ENCODE results near the gene GRK1. TPM values are rescaled to one million over a fixed set of nuclear protein-coding genes. Genes with fewer than 3 reads are reported as not detected.
A peak's percentile ranks its signal among the peaks of the same experiment; 100 is the strongest.

The GRK1 gene
- total and polyA plus RNA-seq, 2 of the 13 experiments (the other 11 are each of a cell fraction or from before 2014, with no cell fraction given): 0.07 to 0.12 TPM

DNA sequence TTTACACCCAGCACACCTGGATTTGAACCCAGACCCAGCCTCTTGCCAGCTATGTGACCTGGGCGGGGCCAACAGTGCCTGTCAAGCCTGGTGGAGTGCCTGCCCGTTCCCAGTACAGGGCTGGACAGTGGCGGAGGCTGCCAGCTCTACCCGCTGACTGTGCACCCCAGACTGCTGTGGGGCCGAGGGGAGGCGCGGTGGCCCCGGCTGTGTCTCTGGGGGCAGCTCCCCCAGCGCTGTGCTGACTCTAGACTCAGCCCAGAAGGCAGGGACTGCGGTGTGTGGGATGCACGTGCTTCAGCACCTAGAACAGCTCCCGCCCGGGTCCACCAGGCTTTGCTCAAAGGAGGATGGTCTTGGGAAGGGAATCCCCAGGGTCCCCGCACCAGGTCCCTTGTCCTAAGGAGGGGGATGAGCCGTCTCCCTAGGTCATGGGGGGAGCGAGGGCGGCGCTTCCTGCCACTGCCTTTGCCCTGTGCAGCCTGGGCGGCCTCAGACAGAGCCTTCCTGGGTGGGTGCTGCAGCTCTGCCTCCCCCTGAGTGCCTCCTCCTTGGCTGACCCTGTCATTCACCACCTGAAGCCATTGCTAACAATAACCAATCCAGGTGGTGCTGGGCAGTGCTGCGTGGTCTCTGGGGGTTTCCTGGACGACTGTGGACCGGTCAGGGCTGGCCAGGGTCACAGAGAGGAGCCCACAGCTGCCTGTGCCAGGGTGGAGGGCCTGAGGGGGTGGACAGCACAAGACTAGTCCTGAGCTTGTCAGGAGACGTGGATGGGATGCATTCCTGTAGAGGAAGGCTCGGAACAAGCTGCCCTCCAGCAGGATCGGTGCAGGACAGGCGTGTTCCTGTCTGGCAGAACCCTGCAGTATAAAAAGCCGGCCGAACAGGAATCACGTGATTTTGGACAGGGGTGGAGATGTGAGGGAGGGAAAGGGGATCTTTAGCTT is 110.6 kb downstream of the GRK1 start (continued):
- TF ChIP-seq NR0B2 (CRISPR knock-in tag; IDR thresholded peaks at IDR 0.05): peak; percentile 43; the same call in 1 of the 2 replicates
- TF ChIP-seq SETDB1 (CRISPR knock-in tag; IDR thresholded peaks at IDR 0.05; ENCODE audit: borderline replicate concordance): no peak
- no peak for TF ChIP-seq ETV6 (CRISPR knock-in tag; conservative IDR thresholded peaks at IDR 0.05)
- TF ChIP-seq, protein P1, sequence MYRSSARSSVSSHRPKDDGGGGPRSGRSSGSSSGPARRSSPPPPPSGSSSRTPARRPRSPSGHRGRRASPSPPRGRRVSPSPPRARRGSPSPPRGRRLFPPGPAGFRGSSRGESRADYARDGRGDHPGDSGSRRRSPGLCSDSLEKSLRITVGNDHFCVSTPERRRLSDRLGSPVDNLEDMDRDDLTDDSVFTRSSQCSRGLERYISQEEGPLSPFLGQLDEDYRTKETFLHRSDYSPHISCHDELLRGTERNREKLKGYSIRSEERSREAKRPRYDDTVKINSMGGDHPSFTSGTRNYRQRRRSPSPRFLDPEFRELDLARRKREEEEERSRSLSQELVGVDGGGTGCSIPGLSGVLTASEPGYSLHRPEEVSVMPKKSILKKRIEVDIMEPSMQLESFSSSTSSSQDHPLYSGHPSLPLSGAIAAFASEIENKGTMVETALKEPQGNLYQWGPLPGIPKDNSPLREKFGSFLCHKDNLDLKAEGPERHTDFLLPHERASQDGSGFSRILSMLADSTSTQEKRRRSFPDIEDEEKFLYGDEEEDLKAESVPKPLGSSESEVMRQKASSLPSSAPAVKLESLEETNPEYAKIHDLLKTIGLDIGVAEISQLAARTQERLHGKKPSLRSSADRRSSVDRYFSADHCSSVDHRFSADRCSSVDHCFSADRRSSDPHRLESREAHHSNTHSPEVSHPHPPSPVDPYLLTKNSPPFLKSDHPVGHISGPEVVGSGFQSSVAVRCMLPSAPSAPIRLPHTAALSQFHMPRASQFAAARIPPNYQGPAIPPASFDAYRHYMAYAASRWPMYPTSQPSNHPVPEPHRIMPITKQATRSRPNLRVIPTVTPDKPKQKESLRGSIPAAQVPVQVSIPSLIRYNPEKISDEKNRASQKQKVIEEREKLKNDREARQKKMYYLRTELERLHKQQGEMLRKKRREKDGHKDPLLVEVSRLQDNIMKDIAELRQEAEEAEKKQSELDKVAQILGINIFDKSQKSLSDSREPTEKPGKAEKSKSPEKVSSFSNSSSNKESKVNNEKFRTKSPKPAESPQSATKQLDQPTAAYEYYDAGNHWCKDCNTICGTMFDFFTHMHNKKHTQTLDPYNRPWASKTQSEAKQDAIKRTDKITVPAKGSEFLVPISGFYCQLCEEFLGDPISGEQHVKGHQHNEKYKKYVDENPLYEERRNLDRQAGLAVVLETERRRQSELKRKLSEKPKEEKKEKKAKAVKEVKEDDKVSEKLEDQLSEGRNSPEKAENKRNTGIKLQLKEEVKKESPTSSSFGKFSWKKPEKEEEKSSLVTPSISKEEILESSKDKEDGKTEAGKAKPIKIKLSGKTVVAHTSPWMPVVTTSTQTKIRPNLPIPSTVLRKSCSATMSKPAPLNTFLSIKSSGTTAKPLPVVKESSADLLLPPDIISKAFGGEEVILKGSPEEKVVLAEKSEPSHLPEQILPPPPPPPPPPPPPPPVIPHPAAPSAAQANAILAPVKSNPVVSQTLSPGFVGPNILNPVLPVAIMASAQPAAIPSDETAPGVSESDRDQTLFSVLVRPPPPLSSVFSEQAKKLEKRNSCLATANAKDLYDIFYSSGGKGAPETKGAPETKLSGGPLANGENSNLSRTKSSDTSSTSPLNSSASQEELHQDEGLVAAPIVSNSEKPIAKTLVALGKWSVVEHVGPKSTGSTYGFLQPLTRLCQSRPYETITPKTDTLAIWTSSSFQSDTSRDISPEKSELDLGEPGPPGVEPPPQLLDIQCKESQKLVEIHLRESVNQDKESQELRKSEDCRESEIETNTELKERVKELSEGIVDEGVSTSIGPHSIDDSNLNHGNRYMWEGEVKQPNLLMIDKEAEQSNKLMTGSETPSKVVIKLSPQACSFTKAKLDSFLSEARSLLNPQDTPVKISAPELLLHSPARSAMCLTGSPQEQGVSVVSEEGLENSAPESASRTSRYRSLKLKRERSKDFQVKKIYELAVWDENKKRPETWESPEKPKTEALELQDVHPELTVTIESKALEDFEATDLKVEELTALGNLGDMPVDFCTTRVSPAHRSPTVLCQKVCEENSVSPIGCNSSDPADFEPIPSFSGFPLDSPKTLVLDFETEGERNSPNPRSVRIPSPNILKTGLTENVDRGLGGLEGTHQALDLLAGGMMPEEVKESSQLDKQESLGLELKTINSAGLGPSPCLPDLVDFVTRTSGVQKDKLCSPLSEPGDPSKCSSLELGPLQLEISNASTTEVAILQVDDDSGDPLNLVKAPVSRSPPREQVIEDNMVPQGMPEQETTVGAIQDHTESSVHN (CRISPR knock-in tag; IDR thresholded peaks at IDR 0.05): no peak
- no peak for TF ChIP-seq ZBTB14 (CRISPR knock-in tag; IDR thresholded peaks at IDR 0.05)
- no peak for TF ChIP-seq ZNF432 (CRISPR knock-in tag; IDR thresholded peaks at IDR 0.05; ENCODE audit: borderline replicate concordance)
- peak; percentile 92 for TF ChIP-seq MIER2 (CRISPR knock-in tag; IDR thresholded peaks at IDR 0.05)
- TF ChIP-seq ZNF883 (CRISPR knock-in tag; IDR thresholded peaks at IDR 0.05; ENCODE audit: not compliant biosample characterization): no peak
- TF ChIP-seq, protein P2, sequence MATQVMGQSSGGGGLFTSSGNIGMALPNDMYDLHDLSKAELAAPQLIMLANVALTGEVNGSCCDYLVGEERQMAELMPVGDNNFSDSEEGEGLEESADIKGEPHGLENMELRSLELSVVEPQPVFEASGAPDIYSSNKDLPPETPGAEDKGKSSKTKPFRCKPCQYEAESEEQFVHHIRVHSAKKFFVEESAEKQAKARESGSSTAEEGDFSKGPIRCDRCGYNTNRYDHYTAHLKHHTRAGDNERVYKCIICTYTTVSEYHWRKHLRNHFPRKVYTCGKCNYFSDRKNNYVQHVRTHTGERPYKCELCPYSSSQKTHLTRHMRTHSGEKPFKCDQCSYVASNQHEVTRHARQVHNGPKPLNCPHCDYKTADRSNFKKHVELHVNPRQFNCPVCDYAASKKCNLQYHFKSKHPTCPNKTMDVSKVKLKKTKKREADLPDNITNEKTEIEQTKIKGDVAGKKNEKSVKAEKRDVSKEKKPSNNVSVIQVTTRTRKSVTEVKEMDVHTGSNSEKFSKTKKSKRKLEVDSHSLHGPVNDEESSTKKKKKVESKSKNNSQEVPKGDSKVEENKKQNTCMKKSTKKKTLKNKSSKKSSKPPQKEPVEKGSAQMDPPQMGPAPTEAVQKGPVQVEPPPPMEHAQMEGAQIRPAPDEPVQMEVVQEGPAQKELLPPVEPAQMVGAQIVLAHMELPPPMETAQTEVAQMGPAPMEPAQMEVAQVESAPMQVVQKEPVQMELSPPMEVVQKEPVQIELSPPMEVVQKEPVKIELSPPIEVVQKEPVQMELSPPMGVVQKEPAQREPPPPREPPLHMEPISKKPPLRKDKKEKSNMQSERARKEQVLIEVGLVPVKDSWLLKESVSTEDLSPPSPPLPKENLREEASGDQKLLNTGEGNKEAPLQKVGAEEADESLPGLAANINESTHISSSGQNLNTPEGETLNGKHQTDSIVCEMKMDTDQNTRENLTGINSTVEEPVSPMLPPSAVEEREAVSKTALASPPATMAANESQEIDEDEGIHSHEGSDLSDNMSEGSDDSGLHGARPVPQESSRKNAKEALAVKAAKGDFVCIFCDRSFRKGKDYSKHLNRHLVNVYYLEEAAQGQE (IDR thresholded peaks at IDR 0.05; ENCODE audit: borderline replicate concordance in 1 of 2, low read depth in 1 of 2, low read length in 2 of 2): peak; percentile 76 to 91
- TF ChIP-seq SALL1 (CRISPR knock-in tag; IDR thresholded peaks at IDR 0.05): 0 out of 2 replicates have a peak, but pooled peaks have one; percentile 20
- no peak for TF ChIP-seq ZNF44 (CRISPR knock-in tag; IDR thresholded peaks at IDR 0.05)
- TF ChIP-seq ZNF138 (CRISPR knock-in tag; IDR thresholded peaks at IDR 0.05; ENCODE audit: low read depth): no peak
- no peak for TF ChIP-seq AKAP8 (CRISPR knock-in tag; IDR thresholded peaks at IDR 0.05)
- no peak for TF ChIP-seq ZFP41 (CRISPR knock-in tag; IDR thresholded peaks at IDR 0.05; ENCODE audit: borderline replicate concordance)

Data from HepG2 (cell line).